ENCODE results near the gene NOD2.

NOD2 gene

DNA sequence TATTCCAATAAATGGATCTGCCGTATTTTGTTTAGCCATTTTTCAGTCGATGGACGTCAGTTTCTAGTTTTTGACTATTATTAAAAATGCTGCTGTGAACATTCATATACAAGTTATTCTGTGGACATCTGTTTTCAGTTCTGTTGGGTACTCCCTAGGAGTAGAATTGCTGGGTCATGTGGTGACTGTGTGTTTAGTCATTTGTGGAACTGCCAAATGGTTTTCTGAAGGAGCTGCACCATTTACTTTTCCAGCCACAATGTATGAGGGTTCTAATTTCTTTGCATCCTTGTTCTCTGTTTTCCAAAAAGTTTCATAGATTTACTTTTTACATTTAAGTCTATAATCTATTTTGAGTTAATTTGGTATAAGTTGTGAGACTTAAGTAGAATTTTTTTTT is 78.0 kb downstream of the NOD2 start:
- H3K9ac ChIP-seq (ENCODE audit: low read length in 2 of 2): no peak overlapping the region
- no peaks in the 10 kb centered on the region for H3K27me3 ChIP-seq (ENCODE audit: control insufficient read depth in 1 of 2, insufficient read depth in 2 of 2, low read length in 2 of 2)
- peaks cover 0 to 2% of the 10 kb centered on the region in 2 donors for H3K36me3 ChIP-seq (ENCODE audit: control insufficient read depth in 2 of 2, insufficient read depth in 2 of 2, low read length in 2 of 2)
- H3K4me1 ChIP-seq (ENCODE audit: control insufficient read depth, insufficient read depth, low read length): no peaks in the 10 kb centered on the region
- H3K9me3 ChIP-seq (ENCODE audit: control insufficient read depth in 2 of 2, low read length in 2 of 2): no peaks in the 10 kb centered on the region
- H3K4me3 ChIP-seq (ENCODE audit: low read length in 2 of 2): no peak overlapping the region
- H3K27ac ChIP-seq (ENCODE audit: low read length): no peak overlapping the region

DNA sequence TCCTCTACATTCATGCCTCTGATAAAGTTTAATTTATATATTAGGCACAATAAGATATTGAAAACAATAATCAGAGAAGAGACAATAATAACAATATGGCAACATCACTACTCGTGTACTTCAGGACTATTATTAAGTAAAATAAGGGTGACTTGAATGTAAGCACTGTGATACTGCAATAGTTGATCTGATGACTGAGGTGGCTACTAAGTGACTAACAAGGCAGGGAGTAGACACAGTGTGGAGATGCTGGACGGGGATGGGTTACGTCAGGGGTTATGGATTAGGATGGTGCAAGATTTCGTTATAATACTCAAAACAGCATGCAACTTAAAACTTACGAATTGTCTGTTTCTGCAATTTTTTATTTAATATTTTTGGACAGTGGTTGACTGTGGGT is 81.0 kb downstream of the NOD2 start:
- no peaks in the 10 kb centered on the region for H3K27me3 ChIP-seq (ENCODE audit: control insufficient read depth in 1 of 2, insufficient read depth in 2 of 2, low read length in 2 of 2)
- no peak overlapping the region for H3K4me3 ChIP-seq (ENCODE audit: low read length in 2 of 2)
- H3K9ac ChIP-seq (ENCODE audit: low read length in 2 of 2): no peak overlapping the region
- no peaks in the 10 kb centered on the region for H3K9me3 ChIP-seq (ENCODE audit: control insufficient read depth in 2 of 2, low read length in 2 of 2)
- no peaks in the 10 kb centered on the region for H3K4me1 ChIP-seq (ENCODE audit: control insufficient read depth, insufficient read depth, low read length)
- peaks cover 2 to 3% of the 10 kb centered on the region in 2 donors for H3K36me3 ChIP-seq (ENCODE audit: control insufficient read depth in 2 of 2, insufficient read depth in 2 of 2, low read length in 2 of 2)
- no peak overlapping the region for H3K27ac ChIP-seq (ENCODE audit: low read length)

- Histone ChIP-seq H3K27ac (ENCODE audit: low read length) (no peak overlapping the region), H3K9me3 (ENCODE audit: control insufficient read depth in 2 of 2, low read length in 2 of 2) (no peaks in the 10 kb centered on the region), H3K9ac (ENCODE audit: low read length in 2 of 2) (no peak overlapping the region), H3K36me3 (ENCODE audit: control insufficient read depth in 2 of 2, insufficient read depth in 2 of 2, low read length in 2 of 2) (peaks cover 6 to 8% of the 10 kb centered on the region in 2 donors), H3K4me1 (ENCODE audit: control insufficient read depth, insufficient read depth, low read length) (no peaks in the 10 kb centered on the region), H3K4me3 (ENCODE audit: low read length in 2 of 2) (no peak overlapping the region), H3K27me3 (ENCODE audit: control insufficient read depth in 1 of 2, insufficient read depth in 2 of 2, low read length in 2 of 2) (no peaks in the 10 kb centered on the region)
Observed at GRCh38 chr16:50774960-50775359, 81.6 kb downstream of the NOD2 start.

- Histone ChIP-seq H3K27me3 (ENCODE audit: control insufficient read depth in 1 of 2, insufficient read depth in 2 of 2, low read length in 2 of 2) (no peaks in the 10 kb centered on the region), H3K9ac (ENCODE audit: low read length in 2 of 2) (no peak overlapping the region), H3K36me3 (ENCODE audit: control insufficient read depth in 2 of 2, insufficient read depth in 2 of 2, low read length in 2 of 2) (peaks cover 6 to 14% of the 10 kb centered on the region in 2 donors), H3K4me3 (ENCODE audit: low read length in 2 of 2) (no peak overlapping the region), H3K27ac (ENCODE audit: low read length) (no peak overlapping the region), H3K9me3 (ENCODE audit: control insufficient read depth in 2 of 2, low read length in 2 of 2) (no peaks in the 10 kb centered on the region), H3K4me1 (ENCODE audit: control insufficient read depth, insufficient read depth, low read length) (no peaks in the 10 kb centered on the region)
Observed at GRCh38 chr16:50776037-50776436, 82.6 kb downstream of the NOD2 start.

GRCh38 chr16:50778284-50779163 is 85.1 kb downstream of the NOD2 start:
- peaks cover 14 to 32% of the 10 kb centered on the region in 2 donors for H3K36me3 ChIP-seq (ENCODE audit: control insufficient read depth in 2 of 2, insufficient read depth in 2 of 2, low read length in 2 of 2)
- H3K9me3 ChIP-seq (ENCODE audit: control insufficient read depth in 2 of 2, low read length in 2 of 2): no peaks in the 10 kb centered on the region
- H3K27ac ChIP-seq (ENCODE audit: low read length): no peak overlapping the region
- H3K4me1 ChIP-seq (ENCODE audit: control insufficient read depth, insufficient read depth, low read length): no peaks in the 10 kb centered on the region
- no peaks in the 10 kb centered on the region for H3K27me3 ChIP-seq (ENCODE audit: control insufficient read depth in 1 of 2, insufficient read depth in 2 of 2, low read length in 2 of 2)
- H3K4me3 ChIP-seq (ENCODE audit: low read length in 2 of 2): no peak overlapping the region
- no peak overlapping the region for H3K9ac ChIP-seq (ENCODE audit: low read length in 2 of 2)

GRCh38 chr16:50781043-50781442 is 87.6 kb downstream of the NOD2 start:
- Histone ChIP-seq H3K9me3 (ENCODE audit: control insufficient read depth in 2 of 2, low read length in 2 of 2) (no peaks in the 10 kb centered on the region), H3K4me3 (ENCODE audit: low read length in 2 of 2) (no peak overlapping the region), H3K4me1 (ENCODE audit: control insufficient read depth, insufficient read depth, low read length) (no peaks in the 10 kb centered on the region), H3K27ac (ENCODE audit: low read length) (no peak overlapping the region), H3K27me3 (ENCODE audit: control insufficient read depth in 1 of 2, insufficient read depth in 2 of 2, low read length in 2 of 2) (no peaks in the 10 kb centered on the region), H3K9ac (ENCODE audit: low read length in 2 of 2) (no peak overlapping the region), H3K36me3 (ENCODE audit: control insufficient read depth in 2 of 2, insufficient read depth in 2 of 2, low read length in 2 of 2) (peaks cover 18 to 43% of the 10 kb centered on the region in 2 donors)

GRCh38 chr16:50781518-50781917 is 88.1 kb downstream of the NOD2 start:
- H3K9me3 ChIP-seq (ENCODE audit: control insufficient read depth in 2 of 2, low read length in 2 of 2): no peaks in the 10 kb centered on the region
- H3K4me3 ChIP-seq (ENCODE audit: low read length in 2 of 2): no peak overlapping the region
- H3K4me1 ChIP-seq (ENCODE audit: control insufficient read depth, insufficient read depth, low read length): no peaks in the 10 kb centered on the region
- no peak overlapping the region for H3K9ac ChIP-seq (ENCODE audit: low read length in 2 of 2)
- no peaks in the 10 kb centered on the region for H3K27me3 ChIP-seq (ENCODE audit: control insufficient read depth in 1 of 2, insufficient read depth in 2 of 2, low read length in 2 of 2)
- no peak overlapping the region for H3K27ac ChIP-seq (ENCODE audit: low read length)
- H3K36me3 ChIP-seq (ENCODE audit: control insufficient read depth in 2 of 2, insufficient read depth in 2 of 2, low read length in 2 of 2): peaks cover 18 to 43% of the 10 kb centered on the region in 2 donors
